Stimulated activated CD4-positive, alpha-beta T cell treated with anti-CD3 and anti-CD28 coated beads, Interleukin-12 subunit alpha, Interleukin-12 subunit beta, amount 100 ng/mL, for 48 hours (primary cell): ENCODE results near the gene SORBS2.
"Not testable (repeated sequence)": the region's sequence is repeated elsewhere in the genome, so short reads cannot be mapped to it uniquely, and the experiment has no call there.

Experiments used
- DNase-seq, 3 donors: peaks; one replicate each; pipeline ENCODE4 v3.0.0-alpha.2; 2020; ENCODE audit warnings: low read depth in 2 of 3, low spot score in 1 of 3

Gene SORBS2

DNA sequence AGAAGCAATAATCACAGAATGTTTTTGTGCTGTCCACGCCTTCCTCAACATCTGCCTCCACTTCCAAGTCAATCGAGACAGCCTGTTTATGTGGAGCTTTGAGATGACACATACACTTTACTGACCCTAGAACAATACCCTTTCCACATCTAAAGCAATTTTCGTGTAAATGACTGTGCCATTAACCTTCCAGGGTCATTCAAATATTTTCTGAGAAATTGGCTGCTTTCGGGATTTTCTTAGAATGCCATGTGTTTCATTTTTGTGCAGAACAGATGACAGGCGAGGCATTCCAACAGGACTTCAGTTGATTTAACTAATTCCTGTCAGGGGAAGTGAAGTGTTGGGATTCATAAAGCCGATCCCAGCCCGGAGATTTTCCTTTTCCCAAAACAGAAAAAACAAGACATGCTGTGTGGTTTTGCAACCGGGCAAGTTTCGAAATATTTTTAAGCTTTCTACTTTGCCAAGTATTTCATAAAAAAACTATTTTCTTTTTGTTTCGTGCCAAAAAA is 73.9 kb downstream of the SORBS2 start:
- no peak for DNase-seq

DNA sequence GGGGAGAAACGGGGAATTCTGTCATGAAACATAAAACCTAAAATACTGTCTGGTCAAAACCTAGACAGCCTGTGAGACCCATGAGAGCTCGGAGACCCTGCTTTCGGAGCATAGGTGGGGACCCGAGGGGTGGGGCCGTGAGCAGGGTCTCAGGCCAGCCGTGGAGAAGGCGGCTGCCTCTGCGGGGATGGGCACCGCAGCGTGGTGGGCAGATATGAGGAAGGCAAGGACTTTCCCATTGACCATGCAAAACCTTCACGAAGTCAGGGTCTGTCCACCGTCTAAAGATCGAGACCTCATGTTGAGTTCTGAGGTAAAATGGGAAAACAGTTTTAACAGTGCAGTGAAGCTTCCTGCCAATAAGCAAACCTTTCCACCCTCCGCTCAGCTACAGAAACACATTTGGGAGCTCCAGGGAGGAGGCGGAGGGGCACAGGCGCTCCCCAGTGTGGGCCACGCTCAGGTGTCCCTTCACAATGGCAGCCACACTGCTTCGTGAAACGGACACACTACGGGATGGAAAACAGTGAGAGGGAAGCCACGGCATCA is 74.4 kb downstream of the SORBS2 start:
- no peak for DNase-seq

GRCh38 chr4:185736882-185737281 is 75.1 kb downstream of the SORBS2 start:
- no peak for DNase-seq

DNA sequence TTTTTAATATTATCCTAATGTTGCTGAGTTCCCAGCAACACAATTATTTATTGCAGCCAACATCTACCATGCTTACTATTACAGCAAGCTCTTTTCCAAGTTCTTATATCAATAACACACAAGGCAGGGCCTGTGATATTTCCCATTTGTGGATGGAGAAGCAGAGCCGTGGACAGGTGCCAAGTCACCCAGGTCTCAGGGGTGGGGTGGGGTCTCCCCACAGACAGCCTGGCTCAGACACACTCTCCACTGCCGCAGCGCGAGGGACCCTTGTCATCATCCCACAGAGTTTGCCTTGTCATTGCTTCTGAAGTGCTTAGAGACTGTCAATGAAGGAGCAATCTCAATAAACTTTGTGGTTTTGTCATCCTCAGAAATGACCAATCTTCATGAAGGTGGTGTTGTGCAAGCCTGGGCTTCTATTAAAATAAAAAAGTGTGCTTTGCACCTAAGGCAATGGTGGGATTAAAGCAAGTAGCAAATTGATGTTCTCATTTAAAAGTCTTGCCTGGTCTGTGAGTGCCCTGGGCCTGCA is 76.1 kb downstream of the SORBS2 start:
- no peak for DNase-seq

- DNase-seq = no peak
Observed at GRCh38 chr4:185734930-185735329, 77.1 kb downstream of the SORBS2 start.

DNA sequence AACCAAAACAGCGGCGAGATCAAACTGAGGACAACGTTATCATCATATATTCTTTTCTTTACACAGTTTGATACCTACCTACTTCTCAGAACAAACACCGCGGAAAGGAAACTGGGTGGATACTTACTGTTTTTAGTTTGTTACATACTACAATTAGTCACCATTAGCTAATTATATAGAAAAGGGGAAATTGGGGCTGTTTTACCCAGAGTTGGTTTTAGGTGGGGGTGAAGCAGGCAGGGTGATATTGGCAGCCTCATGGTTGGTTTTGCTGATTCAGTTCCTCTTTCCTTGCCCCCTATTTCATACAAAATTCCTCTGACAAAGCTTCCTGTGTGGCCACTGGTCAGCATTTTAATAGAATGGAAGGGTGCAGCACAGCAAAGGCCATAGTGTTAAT is 77.8 kb downstream of the SORBS2 start:
- no peak for DNase-seq

GRCh38 chr4:185730849-185731608 is 81.0 kb downstream of the SORBS2 start:
- no peak for DNase-seq

- no peak for DNase-seq
Observed at GRCh38 chr4:185730387-185730786, 81.6 kb downstream of the SORBS2 start.

DNA sequence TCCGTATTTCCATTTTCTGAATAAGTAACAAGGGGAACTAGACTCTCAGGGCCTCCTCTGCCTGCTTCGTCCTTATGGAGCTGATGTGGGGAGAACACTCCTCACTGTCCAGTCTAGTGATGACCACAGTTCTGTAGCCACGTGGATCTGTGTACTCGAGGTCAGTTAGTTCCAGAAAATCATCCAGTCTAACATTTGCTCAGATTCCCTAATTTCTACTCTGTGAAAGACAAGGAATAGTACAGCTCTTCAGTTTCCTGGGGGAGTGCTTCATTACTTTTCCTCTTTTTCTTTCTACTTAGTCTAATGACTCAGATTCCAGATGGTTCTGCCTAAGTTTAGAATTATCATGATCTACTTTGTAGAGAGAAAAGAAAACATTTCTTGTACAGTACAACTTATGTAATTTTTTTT is 82.6 kb downstream of the SORBS2 start:
- DNase-seq = no peak

GRCh38 chr4:185728893-185729292 is 83.1 kb downstream of the SORBS2 start:
- no peak for DNase-seq

DNA sequence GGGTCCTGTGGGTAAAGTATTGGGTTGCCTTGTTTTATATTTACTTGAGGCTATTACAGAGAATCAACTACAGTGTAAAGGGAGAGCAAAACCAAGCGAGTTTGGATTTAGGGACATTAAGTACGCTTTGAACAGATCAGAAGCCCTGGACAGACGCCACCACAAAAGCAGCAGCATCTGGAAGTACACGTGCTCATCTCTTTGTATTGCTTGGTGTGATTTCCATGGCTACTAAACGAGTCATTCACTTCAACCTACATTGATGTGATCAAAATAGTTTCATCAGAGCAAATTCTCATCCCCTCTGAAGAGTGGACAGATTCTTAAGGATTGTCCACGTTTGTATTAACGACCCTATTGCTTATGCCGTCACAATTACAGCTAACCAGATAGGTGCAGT is 85.1 kb downstream of the SORBS2 start:
- DNase-seq = no peak

GRCh38 chr4:185723631-185724260 is 88.2 kb downstream of the SORBS2 start:
- no peak for DNase-seq

DNA sequence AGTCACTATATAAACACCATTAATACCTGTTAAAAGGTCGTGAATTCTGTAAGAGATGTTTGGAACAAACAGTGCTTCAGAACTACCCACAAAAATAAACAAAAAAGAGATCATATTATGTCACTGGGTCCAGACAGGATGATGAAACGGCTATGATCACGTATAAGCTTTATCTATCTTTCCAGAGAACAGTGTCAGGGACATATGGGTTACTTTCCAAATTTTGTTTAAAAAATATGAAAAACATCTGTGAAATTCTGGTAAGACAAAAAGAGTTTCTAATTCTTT is 90.0 kb downstream of the SORBS2 start:
- DNase-seq = no peak

- DNase-seq = no peak
Observed at GRCh38 chr4:185721190-185722028, 90.6 kb downstream of the SORBS2 start.

- no peak for DNase-seq
Observed at GRCh38 chr4:185719500-185719858, 92.5 kb downstream of the SORBS2 start.

GRCh38 chr4:185718578-185719499 is 93.2 kb downstream of the SORBS2 start:
- DNase-seq = no peak

GRCh38 chr4:185717377-185717741 is 94.6 kb downstream of the SORBS2 start:
- no peak for DNase-seq

GRCh38 chr4:185716577-185717376 is 95.2 kb downstream of the SORBS2 start:
- no peak for DNase-seq

GRCh38 chr4:185716141-185716551 is 95.8 kb downstream of the SORBS2 start:
- DNase-seq = no peak

- DNase-seq = not testable (repeated sequence)
Observed at GRCh38 chr4:185714524-185714923, 97.5 kb downstream of the SORBS2 start.
